ENCODE results near the gene NFATC1.

NFATC1 gene

GRCh38 chr18:79452991-79453645, 57.4 kb downstream of the NFATC1 start:
- Histone ChIP-seq H3K4me1 (ENCODE audit: control insufficient read depth in 5 of 5, insufficient read depth in 5 of 5, low read length in 5 of 5) (peaks cover 2 to 20% (median 10%) of the 10 kb centered on the region in 5 donors), H3K36me3 (ENCODE audit: control insufficient read depth in 5 of 5, insufficient read depth in 5 of 5, low read length in 5 of 5) (peaks cover 3 to 85% (median 64%) of the 10 kb centered on the region in 5 donors), H3K27me3 (ENCODE audit: control insufficient read depth in 5 of 5, insufficient read depth in 4 of 5, low read length in 5 of 5) (no peaks in the 10 kb centered on the region), H3K4me3 (ENCODE audit: low read depth in 1 of 5, low read length in 5 of 5) (no peak overlapping the region), H3K9ac (ENCODE audit: low read length in 5 of 5) (no peak overlapping the region), H3K9me3 (ENCODE audit: control insufficient read depth in 5 of 5, low read length in 5 of 5) (no peaks in the 10 kb centered on the region), H3K27ac (ENCODE audit: low read depth, low read length) (no peak overlapping the region)

- Histone ChIP-seq H3K36me3 (ENCODE audit: control insufficient read depth in 5 of 5, insufficient read depth in 5 of 5, low read length in 5 of 5) (peaks cover under 1 to 77% (median 58%) of the 10 kb centered on the region in 5 donors), H3K9me3 (ENCODE audit: control insufficient read depth in 5 of 5, low read length in 5 of 5) (no peaks in the 10 kb centered on the region), H3K4me1 (ENCODE audit: control insufficient read depth in 5 of 5, insufficient read depth in 5 of 5, low read length in 5 of 5) (peaks cover 4 to 29% (median 19%) of the 10 kb centered on the region in 5 donors), H3K9ac (ENCODE audit: low read length in 5 of 5) (no peak overlapping the region), H3K4me3 (ENCODE audit: low read depth in 1 of 5, low read length in 5 of 5) (no peak overlapping the region), H3K27ac (ENCODE audit: low read depth, low read length) (no peak overlapping the region), H3K27me3 (ENCODE audit: control insufficient read depth in 5 of 5, insufficient read depth in 4 of 5, low read length in 5 of 5) (no peaks in the 10 kb centered on the region)
Observed at GRCh38 chr18:79453816-79454735, 58.3 kb downstream of the NFATC1 start.

GRCh38 chr18:79455261-79455660, 59.5 kb downstream of the NFATC1 start:
- H3K9ac ChIP-seq (ENCODE audit: low read length in 5 of 5), result no peak overlapping the region

DNA sequence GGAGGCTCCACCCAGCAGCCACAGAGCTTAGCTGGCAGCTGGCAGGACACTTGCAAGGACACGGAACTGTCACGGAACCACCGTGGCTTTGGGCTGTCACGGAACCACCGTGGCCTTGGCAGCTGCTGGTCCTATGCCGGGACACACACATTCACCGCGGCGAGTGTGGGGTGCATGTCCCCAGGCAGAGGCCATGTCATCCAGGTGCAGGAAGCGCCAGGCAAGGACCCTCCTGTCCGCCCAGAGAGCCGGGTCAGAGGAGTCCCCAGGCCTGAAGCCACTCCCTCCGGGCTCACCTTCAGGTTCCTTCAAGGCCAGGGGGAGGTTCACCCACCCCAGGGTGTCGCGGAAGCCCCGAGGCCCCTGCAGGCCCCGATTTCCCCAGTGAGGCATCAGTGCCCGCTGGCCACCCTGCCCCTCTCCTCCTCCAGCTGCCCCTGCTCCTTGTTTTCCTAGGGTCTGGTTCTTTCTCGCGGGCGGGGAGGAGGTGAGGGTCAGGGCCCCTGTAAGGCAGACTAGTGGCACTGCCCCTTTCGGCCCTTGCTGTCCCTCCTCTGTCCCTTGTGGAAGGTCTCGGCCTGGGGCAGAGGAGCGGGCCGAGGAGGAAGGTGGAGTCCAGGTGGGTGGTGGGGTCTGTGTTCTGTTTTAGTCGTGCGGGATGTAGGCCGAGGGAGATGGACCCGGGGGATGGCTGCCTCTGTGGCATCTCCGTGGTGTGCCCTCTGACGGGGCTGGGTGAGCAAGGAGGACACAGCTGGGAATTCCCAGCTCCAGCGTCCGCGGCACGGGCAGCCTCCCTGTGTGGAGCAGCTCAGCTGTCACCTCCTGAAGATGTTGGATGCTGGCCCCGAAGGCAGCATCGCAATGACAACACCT, 60.6 kb downstream of the NFATC1 start:
- H3K27me3 ChIP-seq (ENCODE audit: control insufficient read depth in 5 of 5, insufficient read depth in 4 of 5, low read length in 5 of 5), result no peaks in the 10 kb centered on the region
- peaks cover 0 to 73% (median 41%) of the 10 kb centered on the region in 5 donors for H3K36me3 ChIP-seq (ENCODE audit: control insufficient read depth in 5 of 5, insufficient read depth in 5 of 5, low read length in 5 of 5)
- H3K27ac ChIP-seq (ENCODE audit: low read depth, low read length), result no peak overlapping the region
- H3K9ac ChIP-seq (ENCODE audit: low read length in 5 of 5), result no peak overlapping the region
- no peak overlapping the region for H3K4me3 ChIP-seq (ENCODE audit: low read depth in 1 of 5, low read length in 5 of 5)
- no peaks in the 10 kb centered on the region for H3K9me3 ChIP-seq (ENCODE audit: control insufficient read depth in 5 of 5, low read length in 5 of 5)
- peaks cover 4 to 48% (median 40%) of the 10 kb centered on the region in 5 donors for H3K4me1 ChIP-seq (ENCODE audit: control insufficient read depth in 5 of 5, insufficient read depth in 5 of 5, low read length in 5 of 5)

More at GRCh38 chr18:79455261-79455660, 59.5 kb downstream of the NFATC1 start:
- Histone ChIP-seq H3K4me3 (ENCODE audit: low read depth in 1 of 5, low read length in 5 of 5) (no peak overlapping the region), H3K4me1 (ENCODE audit: control insufficient read depth in 5 of 5, insufficient read depth in 5 of 5, low read length in 5 of 5) (peaks cover 4 to 41% (median 30%) of the 10 kb centered on the region in 5 donors), H3K27me3 (ENCODE audit: control insufficient read depth in 5 of 5, insufficient read depth in 4 of 5, low read length in 5 of 5) (no peaks in the 10 kb centered on the region), H3K27ac (ENCODE audit: low read depth, low read length) (no peak overlapping the region), H3K36me3 (ENCODE audit: control insufficient read depth in 5 of 5, insufficient read depth in 5 of 5, low read length in 5 of 5) (peaks cover 0 to 73% (median 48%) of the 10 kb centered on the region in 5 donors), H3K9me3 (ENCODE audit: control insufficient read depth in 5 of 5, low read length in 5 of 5) (no peaks in the 10 kb centered on the region)

DNA sequence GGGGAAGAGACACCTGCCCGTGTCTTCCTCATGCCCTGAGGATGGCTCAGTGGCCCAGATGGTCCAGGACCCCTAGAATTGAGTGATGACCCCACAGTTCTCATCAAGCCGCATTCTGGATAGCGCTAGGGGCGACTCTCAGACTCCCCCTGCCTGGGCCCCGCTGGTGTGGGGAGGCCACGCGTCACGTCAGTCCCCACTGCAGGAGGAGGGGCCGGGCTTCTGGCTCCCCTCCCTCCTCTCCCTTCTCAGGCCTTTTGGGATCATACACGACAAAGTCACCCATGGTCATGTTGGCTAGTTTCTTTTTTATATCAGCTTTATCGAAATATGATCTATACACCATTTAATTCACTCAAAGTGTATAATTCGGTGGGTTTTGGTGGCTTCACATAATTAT, 61.5 kb downstream of the NFATC1 start:
- Histone ChIP-seq H3K4me1 (ENCODE audit: control insufficient read depth in 5 of 5, insufficient read depth in 5 of 5, low read length in 5 of 5) (peaks cover 4 to 48% (median 40%) of the 10 kb centered on the region in 5 donors), H3K36me3 (ENCODE audit: control insufficient read depth in 5 of 5, insufficient read depth in 5 of 5, low read length in 5 of 5) (peaks cover 0 to 73% (median 40%) of the 10 kb centered on the region in 5 donors), H3K4me3 (ENCODE audit: low read depth in 1 of 5, low read length in 5 of 5) (no peak overlapping the region), H3K9ac (ENCODE audit: low read length in 5 of 5) (no peak overlapping the region), H3K9me3 (ENCODE audit: control insufficient read depth in 5 of 5, low read length in 5 of 5) (no peaks in the 10 kb centered on the region), H3K27ac (ENCODE audit: low read depth, low read length) (no peak overlapping the region), H3K27me3 (ENCODE audit: control insufficient read depth in 5 of 5, insufficient read depth in 4 of 5, low read length in 5 of 5) (no peaks in the 10 kb centered on the region)

DNA sequence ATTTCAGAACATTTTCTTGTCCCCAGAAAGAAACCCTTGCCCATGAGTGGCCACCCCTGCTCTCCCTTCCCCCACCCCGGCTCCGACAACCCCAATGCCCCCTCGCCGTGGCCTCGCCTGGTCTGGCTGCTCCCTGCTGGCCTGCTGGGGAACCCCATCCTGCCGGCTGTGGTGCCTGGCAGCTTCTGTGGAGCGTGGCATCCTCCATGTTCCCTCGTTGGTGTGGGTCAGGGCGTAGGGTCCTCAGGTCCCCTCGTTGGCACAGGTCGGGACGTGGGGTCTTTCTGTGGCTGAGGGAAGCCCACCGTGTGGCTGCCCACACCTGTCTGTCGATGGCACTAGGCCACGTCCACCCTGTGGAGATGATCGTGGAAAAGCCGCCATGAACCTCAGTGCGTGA, 61.9 kb downstream of the NFATC1 start:
- H3K9ac ChIP-seq (ENCODE audit: low read length in 5 of 5), result peak overlapping the region in 1 of 5 donors; percentile 47
- peak overlapping the region; percentile 65 for H3K27ac ChIP-seq (ENCODE audit: low read depth, low read length)
- peaks cover 0 to 73% (median 38%) of the 10 kb centered on the region in 5 donors for H3K36me3 ChIP-seq (ENCODE audit: control insufficient read depth in 5 of 5, insufficient read depth in 5 of 5, low read length in 5 of 5)
- H3K9me3 ChIP-seq (ENCODE audit: control insufficient read depth in 5 of 5, low read length in 5 of 5), result no peaks in the 10 kb centered on the region
- no peaks in the 10 kb centered on the region for H3K27me3 ChIP-seq (ENCODE audit: control insufficient read depth in 5 of 5, insufficient read depth in 4 of 5, low read length in 5 of 5)
- no peak overlapping the region for H3K4me3 ChIP-seq (ENCODE audit: low read depth in 1 of 5, low read length in 5 of 5)
- H3K4me1 ChIP-seq (ENCODE audit: control insufficient read depth in 5 of 5, insufficient read depth in 5 of 5, low read length in 5 of 5), result peaks cover 4 to 48% (median 40%) of the 10 kb centered on the region in 5 donors

DNA sequence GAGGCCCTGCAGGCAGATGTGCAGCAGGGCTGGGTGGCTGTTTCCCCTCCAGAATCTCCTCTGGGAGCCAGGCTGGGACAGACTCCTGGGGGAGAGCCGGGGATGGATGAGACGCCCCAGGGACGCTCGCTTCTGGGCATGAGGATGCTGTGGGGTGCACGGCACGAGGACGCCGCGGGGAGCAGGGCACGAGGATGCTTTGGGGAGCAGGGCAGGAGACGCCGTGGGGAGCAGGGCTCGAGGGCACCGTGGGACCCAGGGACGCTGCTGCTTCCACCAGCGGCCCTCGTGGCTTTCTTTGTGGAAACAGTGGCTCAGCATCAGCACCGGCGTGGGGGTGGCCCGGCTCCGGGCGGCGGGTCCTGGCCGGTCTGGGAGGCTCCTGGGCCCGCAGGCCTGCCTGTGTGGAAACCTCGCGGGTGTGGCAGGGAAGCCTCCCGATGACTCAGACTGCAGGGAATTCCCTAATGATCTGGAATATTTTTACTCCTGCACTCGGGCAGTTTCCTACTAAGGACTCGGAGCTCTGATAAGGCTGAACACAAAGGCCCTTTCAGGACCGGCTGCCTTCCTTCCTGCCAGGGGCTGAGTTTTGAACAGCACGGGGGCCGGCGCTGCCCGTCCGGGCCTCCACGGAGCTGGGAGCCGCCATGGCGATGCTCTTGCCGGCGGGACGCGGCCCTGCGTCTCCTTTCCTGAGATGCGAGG, 62.6 kb downstream of the NFATC1 start:
- peak overlapping the region in 4 of 5 donors; percentile 17 to 49 (median 41) for H3K4me3 ChIP-seq (ENCODE audit: low read depth in 1 of 5, low read length in 5 of 5)
- peaks cover 0 to 73% (median 38%) of the 10 kb centered on the region in 5 donors for H3K36me3 ChIP-seq (ENCODE audit: control insufficient read depth in 5 of 5, insufficient read depth in 5 of 5, low read length in 5 of 5)
- H3K9ac ChIP-seq (ENCODE audit: low read length in 5 of 5), result peak overlapping the region in 2 of 5 donors; percentile 43 to 47
- no peaks in the 10 kb centered on the region for H3K27me3 ChIP-seq (ENCODE audit: control insufficient read depth in 5 of 5, insufficient read depth in 4 of 5, low read length in 5 of 5)
- peak overlapping the region; percentile 74 for H3K27ac ChIP-seq (ENCODE audit: low read depth, low read length)
- H3K4me1 ChIP-seq (ENCODE audit: control insufficient read depth in 5 of 5, insufficient read depth in 5 of 5, low read length in 5 of 5), result peaks cover 4 to 47% (median 40%) of the 10 kb centered on the region in 5 donors
- H3K9me3 ChIP-seq (ENCODE audit: control insufficient read depth in 5 of 5, low read length in 5 of 5), result no peaks in the 10 kb centered on the region

GRCh38 chr18:79458917-79459803, 63.4 kb downstream of the NFATC1 start:
- Histone ChIP-seq H3K27ac (ENCODE audit: low read depth, low read length) (peak overlapping the region; percentile 74), H3K4me1 (ENCODE audit: control insufficient read depth in 5 of 5, insufficient read depth in 5 of 5, low read length in 5 of 5) (peaks cover 4 to 39% (median 37%) of the 10 kb centered on the region in 5 donors), H3K27me3 (ENCODE audit: control insufficient read depth in 5 of 5, insufficient read depth in 4 of 5, low read length in 5 of 5) (no peaks in the 10 kb centered on the region), H3K9ac (ENCODE audit: low read length in 5 of 5) (peak overlapping the region in 1 of 5 donors; percentile 43), H3K4me3 (ENCODE audit: low read depth in 1 of 5, low read length in 5 of 5) (peak overlapping the region in 4 of 5 donors; percentile 17 to 49 (median 41)), H3K9me3 (ENCODE audit: control insufficient read depth in 5 of 5, low read length in 5 of 5) (no peaks in the 10 kb centered on the region), H3K36me3 (ENCODE audit: control insufficient read depth in 5 of 5, insufficient read depth in 5 of 5, low read length in 5 of 5) (peaks cover 0 to 70% (median 35%) of the 10 kb centered on the region in 5 donors)

Measured in subcutaneous abdominal adipose tissue (tissue), 5 donors.